Hematopoietic multipotent progenitor cell treated with erythropoietin and hydrocortisone succinate and interleukin-3 and kit ligand, for 15 days (in vitro differentiated cells): ENCODE results near the gene CYGB.

ENCODE experiments used
- DNase-seq: peaks from one replicate; pipeline ENCODE4 v3.0.0-alpha.2; 2015; ENCODE audit warnings: low spot score

Gene CYGB

DNA sequence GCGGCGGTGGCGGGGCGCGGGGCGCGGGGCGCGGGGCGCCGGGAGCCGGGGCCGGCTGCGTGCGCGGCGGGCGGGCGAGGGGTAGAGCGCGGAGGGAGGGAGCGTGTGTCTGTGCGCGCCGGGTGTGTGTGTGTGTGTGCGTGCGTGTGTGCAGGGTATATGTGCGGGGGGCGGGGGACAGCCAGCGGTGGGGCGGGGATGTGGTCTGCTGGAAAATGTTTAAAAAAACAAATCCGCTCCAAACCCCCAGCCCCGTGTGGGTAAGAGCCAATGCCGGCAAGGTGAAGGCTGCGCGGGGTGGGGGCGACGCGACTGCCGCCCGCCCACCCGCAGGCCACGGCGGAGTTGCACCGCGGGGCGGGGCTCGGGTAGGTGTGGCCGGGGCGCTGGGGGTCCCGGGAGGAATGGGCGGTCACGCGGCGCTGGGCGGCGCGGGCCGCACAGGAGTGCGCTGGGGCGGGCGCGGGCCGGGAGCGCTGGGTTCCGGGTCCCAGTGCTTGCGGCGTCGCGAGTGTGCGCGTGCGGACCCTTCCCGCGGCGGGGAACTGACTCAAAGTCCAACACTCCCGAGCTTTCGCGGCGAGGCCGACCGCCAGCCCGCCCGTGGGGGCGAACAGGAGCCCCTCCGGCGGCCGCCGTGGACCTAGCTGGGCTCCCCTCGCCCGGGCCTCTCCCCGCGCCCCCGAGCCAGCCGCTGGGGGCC, at the start of gene CYGB:
CYGB (minus strand) TSS at position 132 of the 703 bp plus-strand sequence. CDS start 167 bp downstream, outside the sequence.
- DNase-seq: no peak

DNA sequence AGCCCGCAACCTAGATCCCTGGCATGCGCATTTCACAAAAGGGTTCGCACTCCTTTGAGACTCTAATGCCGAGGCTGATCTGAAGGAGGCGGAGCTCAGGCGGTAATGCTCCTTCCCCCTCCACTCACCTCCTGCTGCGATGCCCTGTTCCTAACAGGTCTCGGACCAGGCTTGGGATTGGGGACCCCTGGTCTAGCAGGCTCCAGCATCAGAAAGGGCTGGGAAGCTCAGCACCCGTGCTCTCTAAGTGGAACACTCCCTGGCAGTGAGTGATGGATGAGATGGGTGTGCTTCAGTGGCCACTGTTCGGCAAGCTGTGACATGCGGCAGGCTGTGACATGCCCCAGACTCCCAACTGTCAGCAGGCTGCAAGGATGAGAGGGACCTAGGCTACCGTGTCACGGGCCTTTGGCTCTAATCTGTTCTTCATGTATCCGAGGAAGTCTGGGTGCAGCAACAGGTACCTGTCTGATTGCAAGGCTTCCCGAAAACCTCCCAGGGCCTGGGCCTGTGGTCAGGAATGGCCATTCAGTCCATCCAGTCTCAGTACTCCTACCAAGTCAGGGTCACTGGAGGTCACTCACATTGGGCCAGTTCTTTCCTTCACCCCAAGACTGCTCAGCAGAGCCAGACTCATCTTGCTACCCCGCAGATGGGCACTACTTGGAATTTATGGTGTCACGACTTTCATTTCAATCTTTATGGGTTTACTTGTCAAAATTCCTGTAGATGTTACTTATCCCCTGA, 49.4 kb upstream of the CYGB start:
- DNase-seq: no peak

DNA sequence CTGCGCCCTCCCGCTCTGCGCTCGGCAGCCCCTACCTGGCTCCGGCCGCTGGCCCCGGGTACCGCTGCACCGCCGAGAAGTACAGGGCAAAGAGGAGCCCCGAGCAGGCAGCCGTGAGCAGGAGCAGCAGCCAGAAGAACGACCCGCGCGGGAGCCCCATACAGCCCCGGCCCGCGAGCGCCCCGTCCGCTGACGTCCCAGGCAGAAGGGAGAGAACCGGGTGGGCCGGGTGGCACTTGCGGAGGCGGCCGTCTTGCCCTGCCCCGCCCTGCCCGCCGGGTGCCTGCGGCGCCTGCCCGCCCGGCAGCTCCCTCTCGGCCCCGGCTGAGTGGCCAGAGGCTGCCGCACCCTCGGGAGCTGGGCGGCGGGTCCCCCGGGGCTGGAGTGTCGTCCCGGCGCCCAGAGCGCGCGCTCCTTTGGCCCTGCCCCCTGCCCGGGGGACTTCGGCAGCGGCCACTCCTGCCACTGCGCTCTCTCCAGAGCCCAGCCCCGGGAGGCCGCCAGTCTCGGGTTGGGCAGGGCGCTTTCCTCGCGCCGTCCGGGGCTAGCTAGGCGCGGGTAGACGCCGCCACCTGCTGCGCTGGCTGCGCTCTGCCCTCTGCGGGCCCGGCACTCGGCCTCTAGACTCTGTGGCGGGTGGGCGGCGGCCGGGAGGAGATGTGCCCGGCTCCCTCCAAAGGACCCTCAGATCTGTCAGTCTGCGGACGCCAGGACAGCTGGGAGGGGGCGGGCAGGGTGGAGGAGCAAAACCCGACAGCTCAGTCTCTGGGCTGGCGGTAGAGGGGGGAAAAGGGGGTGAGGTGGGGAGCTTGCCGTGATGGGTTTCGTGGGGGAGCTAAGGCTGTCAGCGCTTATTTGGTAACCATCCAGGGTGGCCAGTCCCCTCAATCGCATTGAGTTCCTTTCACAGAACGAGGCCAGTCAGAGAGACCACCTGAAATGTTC, 48.4 kb upstream of the CYGB start, which contains the start of gene ST6GALNAC2:
ST6GALNAC2 (minus strand) TSS at position 212 of the 945 bp plus-strand sequence; CDS start at position 160, 52 bp downstream.
- DNase-seq: no peak

DNA sequence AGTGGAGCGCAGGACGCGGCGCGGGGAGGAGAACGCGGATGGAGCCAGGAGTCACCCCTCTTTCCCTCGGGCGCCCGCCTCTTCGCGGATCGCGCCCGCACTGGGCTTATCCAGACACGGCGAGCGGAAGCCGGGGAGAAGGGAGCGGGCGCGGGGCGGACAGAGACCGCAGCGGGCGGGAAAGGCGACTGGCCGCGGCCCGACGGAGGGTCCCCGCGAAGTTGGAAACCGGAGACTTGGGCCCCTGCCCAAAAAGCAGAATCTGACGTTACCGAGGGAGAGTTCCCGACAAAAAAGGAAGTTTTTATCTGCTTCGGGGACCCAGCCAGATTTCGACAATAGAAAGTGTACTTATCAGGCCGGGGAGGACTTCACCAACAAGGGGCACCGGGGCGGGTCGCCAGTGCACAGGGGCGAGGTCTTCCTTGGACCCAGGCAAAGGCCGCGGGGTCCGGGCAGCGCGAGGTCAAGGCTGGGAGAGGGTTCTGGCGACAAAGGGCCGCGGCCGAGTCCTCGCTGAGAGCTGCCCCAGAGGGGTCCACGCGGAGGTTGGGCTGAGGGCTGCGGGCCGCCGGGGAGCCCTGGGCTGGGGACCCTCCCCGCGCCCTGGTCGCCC, 47.6 kb upstream of the CYGB start:
- no peak for DNase-seq

DNA sequence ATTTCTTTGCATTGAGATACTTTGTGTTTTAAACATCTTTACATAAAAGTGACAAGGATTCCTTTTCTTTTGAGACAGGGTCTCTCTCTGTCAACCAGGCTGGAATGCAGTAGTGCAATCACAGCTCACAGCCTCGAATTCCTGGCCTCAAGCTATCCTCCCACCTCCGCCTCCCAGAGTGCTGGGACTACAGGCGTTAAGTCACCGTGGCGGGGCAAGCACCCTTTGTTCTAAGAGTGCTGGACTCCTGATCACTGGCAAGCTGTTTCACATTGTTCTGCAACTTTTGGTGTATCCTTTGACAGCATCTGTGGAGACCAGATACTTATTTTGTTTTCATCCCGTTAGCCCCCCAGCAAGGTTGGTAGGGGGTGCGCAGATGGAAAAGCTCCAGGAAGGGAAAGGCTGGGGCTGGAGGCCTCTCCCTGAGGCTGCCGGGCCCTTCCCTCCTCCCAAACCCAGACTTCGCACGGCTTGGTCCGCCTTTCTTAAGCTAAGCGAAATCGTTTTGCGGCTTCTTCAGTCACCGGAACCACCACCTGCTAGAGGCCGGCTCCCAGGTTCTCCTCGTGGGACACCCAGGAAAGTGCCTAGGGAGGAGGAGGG, 47.0 kb upstream of the CYGB start:
- DNase-seq: no peak

DNA sequence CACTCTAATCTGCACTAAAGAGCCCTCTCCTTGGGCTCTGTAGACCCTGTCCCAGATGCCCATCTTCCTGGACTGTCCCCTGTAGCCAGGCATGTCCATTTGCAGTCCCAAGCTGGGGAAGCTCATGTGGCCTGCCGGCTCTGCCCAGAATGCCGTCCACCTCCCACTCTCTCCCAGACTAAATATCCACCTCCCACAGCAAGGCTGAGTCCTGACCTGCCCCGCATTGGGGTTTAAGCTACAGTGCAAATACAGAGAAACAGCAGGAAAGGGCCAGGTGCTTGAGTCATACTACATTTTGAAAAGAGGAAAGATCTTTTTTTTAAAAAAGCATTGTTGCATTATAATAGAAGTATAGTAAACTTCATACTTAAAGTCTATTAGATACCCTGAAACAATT, 45.2 kb upstream of the CYGB start:
- no peak for DNase-seq

DNA sequence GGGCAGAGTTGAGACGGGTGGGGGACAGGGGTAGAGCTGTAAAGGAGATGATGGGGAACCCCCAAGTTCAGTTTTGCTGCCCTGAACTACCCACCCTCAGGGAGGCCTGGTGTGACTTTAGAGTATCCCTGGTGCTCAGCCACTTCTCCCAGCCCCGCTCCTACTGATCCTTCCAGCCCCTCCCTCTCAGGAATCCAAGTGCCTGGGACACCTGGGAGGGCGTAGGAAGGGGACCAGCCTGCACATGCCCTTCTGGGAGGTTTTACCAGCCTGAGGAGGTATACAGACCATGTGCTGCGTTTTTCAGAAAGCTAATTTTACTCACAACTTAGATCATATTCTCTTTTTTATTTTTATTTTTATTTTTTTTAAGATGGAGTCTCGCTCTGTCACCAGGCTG, 44.0 kb upstream of the CYGB start:
- DNase-seq: no peak

DNA sequence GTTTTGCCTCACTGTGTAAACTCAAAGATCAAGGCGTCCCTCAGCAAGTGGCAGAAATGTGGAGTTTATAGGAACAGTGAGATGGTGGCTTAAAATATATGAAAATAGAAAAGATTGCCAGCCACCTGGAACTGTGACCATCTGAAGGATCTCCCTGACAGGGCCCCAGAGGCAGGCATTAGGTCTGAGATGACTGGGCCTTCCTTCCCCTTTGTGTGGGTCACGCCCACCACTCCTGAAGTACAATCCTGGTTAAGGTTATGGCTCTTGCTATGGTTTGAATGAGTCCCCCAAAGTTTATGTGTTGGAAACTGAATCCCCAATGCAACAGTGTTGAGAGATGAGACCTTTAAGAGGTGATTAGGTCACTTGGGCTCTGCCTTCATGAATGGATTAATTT, 41.8 kb upstream of the CYGB start:
- DNase-seq: no peak

DNA sequence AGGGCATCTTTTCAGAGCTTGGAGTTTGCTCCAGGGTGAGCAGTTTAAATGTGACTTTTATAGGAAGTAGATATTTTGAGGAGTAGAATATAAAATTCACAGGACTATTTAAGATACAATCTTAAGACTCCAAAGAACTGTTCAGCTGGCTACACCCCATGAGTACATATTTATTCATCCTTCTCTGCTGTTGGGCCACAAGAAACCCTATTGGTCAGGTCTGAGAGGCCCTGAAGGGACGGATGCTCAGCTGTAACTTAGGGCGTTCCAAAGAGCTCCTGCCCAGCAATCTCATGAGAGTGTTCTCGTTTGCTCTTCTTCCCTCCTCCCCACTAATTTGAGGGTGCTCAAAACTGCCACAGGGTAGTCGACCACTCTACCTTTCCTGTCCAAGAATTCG, 40.9 kb upstream of the CYGB start:
- no peak for DNase-seq

DNA sequence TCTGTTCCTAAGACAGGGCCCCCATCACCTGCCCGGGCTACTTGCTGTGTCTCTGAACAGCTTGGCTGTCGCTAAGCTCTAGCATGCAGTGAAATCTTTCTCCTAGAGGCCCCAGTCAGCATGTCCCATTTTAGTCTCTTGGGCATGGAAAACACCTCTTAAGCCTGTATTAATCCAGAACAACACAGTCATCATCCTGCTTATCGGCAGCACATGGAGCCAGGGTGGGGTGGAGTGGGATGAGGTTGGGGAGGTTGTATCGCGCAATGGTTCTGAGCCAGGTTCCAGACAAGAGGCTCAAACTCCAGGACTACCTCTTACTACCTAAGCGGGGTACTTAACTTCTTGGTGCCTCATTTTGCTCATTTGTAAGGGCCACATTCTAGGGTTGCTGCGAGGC, 40.4 kb upstream of the CYGB start:
- no peak for DNase-seq

DNA sequence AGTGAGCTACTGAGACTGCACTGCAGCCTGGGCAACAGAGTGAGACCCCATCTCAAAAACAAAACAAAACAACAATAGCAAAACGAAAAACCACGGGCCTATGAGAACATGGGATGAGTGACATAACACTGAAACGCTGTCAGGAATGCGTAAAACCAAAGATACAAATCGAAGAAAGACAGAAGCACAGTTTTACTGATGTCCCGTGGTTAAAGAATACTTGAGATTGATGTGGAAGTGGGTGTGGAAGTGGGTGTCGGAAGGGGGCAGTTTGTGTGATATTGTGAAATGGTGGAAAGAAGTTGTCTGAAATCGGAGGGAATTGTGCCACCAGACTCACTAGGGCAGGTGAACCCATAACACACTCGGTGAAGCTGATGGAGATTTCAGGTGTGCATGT, 38.7 kb upstream of the CYGB start:
- no peak for DNase-seq

DNA sequence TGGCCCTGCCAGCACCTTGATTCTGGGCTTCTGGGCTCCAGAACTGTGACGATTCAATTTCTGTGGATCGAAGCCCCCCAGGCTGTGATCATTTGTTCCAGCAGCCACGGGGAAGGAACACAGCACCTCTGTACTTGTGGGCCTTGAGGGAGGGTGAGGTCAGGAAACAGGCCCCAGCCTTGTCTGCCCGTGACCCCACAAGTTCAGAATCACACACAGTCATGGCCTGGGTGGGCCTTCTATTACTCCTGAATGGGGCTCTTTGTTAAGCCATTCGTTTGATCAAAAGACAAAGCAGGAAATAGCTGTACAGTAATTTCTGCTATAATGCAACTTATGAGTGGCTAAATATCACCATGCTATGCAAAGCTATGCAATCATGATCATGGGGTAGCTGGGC, 38.1 kb upstream of the CYGB start:
- DNase-seq: no peak

DNA sequence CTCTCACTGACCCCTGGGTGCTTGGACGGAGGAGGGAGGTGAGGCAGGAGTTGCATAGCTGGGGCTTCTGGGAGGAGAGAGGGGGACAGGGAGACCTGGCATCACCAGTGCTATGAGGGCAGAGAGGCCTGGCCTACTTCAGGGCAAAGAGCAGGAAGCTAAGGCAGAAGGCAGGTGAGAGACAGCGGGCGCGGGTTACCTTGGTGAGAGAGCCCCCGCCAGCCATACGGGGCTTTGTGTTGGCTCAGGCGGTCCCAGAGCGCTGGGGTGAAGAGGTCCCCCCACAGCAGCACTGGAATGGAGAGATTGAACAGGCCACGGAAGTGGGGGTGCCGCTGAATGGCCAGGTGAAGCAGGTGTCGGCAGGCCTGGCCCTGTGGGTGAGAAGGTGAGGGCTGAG, 36.7 kb upstream of the CYGB start:
- DNase-seq: no peak

DNA sequence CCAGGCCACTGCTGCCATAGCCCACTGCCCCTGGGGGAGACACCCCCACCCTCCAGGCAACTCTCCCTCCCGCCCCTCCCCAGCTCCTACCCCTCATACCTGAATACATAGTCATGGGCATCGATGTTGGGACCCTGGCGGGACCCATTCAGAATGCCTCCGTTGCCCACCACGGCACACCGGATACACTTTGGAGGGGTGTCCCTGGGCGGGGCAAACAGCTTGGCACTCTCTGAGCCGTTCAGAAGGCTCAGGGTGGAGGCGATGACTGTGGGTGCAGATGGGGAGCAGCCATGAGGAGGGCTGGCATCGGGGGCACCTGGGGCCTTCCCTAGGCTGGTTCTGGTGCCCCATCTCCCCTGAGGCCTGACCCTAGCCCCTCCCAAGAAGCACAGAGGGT, 35.6 kb upstream of the CYGB start:
- DNase-seq: no peak

DNA sequence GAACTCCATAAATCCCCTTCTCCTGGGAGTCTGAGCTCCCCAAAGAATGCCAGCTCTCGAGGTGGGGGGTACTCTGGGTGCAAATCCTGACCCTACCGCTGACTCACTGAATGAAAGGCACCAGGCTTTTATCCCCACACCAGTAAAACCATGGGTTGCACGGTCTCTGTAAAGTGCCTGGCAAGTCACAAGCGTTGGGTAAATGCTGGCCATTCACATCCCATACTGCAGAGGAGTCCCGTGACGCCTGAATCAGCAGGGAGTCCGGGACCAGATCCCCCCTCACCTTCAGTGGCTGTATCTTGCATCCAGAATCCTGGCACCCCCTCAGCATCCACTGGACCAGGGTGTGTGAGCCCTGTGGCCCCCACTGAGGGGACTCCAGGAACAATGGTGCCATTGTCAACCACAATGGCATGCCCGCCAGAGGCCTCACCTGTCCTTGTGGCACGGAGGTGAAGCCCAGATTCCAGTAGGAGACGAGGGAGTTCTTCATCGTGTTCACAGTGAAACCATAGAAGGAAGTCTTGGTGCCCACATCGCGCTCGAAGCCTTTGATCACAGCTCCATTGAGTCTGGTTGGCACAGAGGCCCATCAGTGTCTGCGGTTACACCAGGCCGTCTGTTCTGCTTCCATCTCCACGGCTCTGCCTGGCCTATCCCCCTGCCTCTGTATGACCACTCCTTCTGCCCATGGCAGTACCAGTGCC, 34.8 kb upstream of the CYGB start:
- DNase-seq: no peak

DNA sequence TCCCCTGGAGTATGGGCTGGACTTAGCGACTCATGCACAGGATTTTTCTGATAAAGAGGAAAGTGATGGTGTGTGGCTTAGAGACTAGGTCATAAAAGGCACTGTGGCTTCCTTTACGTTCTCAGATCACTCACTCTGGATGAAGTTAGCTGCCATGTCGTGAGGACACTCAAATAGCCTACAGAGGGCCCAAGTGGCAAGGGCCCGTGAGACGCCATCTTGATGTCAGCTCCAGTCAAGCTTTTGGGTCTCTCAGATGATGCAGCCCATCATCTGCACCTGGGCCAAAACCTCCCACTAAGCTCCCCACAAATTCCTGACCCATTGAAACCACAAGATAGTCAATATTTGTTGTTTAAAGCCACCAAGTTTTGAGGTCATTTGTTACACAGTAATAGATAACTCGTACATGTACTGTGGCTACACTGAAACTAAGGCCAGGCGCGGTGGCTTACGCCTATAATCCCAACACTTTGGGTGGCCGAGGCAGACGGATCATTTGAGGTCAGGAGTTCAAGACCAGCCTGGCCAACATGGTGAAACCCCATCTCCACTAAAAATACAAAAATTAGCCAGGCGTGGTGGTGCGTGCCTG, 33.5 kb upstream of the CYGB start:
- no peak for DNase-seq

DNA sequence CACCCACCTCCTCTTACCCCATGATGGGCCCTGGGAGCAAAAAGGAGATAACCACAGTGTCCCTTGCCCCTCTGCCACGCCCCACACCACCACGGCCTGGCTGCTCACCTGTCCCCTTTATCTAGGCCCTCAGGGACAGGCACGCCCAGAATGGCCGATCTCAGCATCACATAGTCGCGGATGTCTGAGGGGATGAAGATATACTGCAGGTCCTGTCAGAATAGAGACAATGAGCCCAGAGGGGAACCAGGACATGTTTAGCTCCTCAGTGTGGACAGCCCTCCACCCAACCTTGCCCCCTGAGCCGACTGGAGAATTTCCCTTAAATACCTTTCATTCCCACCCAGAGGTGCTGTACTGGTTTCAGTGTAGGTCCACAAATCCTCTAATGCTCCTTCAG, 32.9 kb upstream of the CYGB start:
- DNase-seq: no peak

DNA sequence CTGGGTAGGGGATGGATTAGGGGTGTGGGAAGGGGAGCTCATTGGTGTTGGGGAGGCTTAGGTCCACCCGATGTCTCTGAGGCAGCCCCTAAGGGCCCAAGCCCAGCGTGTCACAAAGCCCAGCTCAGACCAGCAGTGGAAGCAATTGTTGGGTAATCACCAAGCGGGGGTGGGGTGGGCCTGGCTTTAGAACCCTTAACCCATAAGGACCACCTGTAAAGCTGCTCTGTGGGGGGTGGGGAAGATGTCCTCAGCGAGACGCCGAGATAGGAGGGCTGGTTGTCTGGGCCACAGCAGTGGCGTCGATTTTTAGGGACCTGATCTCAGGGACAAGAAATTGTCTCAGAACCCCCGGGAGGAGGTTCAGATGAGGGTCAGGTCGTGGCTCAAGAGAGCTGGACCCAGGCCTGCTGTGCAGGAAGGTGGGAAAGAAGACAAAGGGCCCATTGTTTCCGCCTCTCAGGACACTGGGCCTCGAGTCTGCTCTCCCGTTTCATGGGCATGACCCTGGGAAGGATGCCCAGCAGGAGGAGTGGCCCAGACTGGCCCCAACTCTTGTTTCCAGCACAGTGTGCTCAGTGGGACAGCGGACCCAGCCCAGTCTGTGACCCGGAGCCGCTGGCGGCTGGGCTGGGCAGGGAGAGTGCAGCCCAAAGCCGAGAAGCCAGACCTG, 32.2 kb upstream of the CYGB start:
- DNase-seq: no peak

DNA sequence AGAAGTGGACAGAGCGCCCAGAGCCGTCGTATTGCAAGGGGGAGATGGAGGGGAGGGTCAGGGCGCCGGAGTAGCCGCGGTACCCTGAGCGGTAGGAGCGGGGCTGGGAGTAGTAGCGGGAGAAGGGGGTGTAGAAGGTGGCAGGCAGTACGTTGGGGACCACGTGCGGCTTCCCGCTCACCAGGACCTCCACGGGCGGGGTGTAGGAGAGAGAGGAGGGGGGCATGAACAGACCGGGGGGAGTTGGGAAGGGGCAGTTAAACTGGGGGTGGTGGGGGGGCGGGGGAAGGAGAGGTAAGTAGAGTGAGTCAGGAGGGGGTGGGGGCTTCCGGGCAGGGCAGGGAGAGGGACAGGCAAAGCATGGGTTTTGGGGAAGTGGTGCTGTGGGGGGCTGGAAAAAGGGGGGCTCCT, 31.3 kb upstream of the CYGB start:
- DNase-seq: no peak
